SK-N-MC (cell line): ENCODE results near the gene SRSF9.

Experiments
- EZH2 ChIP-seq: fragments of 200-600 bp; sonication (generic); IDR thresholded peaks from one replicate; pipeline ENCODE4 v1.6.1; 2017; ENCODE audit warnings: antibody characterized with exemption
- POLR2AphosphoS5 ChIP-seq: IDR thresholded peaks from 2 replicates; pipeline ENCODE4 v1.6.1; 2012; ENCODE audit warnings: mild to moderate bottlenecking, low read depth, low read length, borderline replicate concordance

- no peak for TF ChIP-seq POLR2AphosphoS5
- TF ChIP-seq EZH2, result no peak
These were observed 45.9 kb upstream of the SRSF9 start for GRCh38 chr12:120515496-120515895.
